NB4 (cell line): Measurements from ENCODE around the gene GTPBP3.

ENCODE experiments used
- MYC ChIP-seq: IDR thresholded peaks from 2 replicates; pipeline ENCODE4 v1.6.1; 2011; ENCODE audit warnings: low read depth, low read length
- POLR2A ChIP-seq: IDR thresholded peaks from 2 replicates; pipeline ENCODE4 v1.6.1; 2011; ENCODE audit warnings: mild to moderate bottlenecking; ENCODE audit not compliant: insufficient read length; ENCODE audit errors: extremely low read depth
- TF ChIP-seq, protein P1 (sequence below): IDR thresholded peaks from one replicate; pipeline ENCODE4 v1.5.1; 2012; ENCODE audit warnings: low read depth, low read length
- TF ChIP-seq, protein P2 (sequence below): IDR thresholded peaks from 2 replicates; pipeline ENCODE4 v1.6.1; 2011; ENCODE audit warnings: low read depth, low read length

DNA sequence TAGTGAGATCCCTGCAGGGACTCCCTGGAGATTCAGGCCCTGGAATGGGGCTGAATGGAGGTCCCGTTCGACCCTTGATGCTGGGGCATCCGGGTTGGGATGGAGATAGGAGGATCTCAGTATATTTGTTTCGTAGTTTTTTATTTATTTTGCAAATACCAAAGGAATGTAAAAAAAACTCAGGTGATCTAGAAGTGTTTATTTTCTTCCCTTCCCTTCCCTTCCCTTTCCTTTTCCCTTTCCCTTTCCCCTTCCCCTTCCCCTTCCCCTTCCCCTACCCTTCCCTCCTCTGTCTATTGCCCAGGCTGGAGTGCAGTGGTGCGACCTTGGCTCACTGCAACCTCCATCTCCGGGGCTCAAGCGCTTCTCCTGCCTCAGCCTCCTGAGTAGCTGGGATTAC, 4.5 kb downstream of the GTPBP3 start:
- TF ChIP-seq, protein P1, sequence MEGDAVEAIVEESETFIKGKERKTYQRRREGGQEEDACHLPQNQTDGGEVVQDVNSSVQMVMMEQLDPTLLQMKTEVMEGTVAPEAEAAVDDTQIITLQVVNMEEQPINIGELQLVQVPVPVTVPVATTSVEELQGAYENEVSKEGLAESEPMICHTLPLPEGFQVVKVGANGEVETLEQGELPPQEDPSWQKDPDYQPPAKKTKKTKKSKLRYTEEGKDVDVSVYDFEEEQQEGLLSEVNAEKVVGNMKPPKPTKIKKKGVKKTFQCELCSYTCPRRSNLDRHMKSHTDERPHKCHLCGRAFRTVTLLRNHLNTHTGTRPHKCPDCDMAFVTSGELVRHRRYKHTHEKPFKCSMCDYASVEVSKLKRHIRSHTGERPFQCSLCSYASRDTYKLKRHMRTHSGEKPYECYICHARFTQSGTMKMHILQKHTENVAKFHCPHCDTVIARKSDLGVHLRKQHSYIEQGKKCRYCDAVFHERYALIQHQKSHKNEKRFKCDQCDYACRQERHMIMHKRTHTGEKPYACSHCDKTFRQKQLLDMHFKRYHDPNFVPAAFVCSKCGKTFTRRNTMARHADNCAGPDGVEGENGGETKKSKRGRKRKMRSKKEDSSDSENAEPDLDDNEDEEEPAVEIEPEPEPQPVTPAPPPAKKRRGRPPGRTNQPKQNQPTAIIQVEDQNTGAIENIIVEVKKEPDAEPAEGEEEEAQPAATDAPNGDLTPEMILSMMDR, result no peak
- TF ChIP-seq, protein P2, sequence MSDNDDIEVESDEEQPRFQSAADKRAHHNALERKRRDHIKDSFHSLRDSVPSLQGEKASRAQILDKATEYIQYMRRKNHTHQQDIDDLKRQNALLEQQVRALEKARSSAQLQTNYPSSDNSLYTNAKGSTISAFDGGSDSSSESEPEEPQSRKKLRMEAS, result no peak
- no peak for TF ChIP-seq MYC
- no peak for TF ChIP-seq POLR2A
